GM12891 (cell line): Measurements from ENCODE around the gene HOXC5.

Experiments used
- DNase-seq: peaks from one replicate; pipeline ENCODE4 v3.0.0; 2011; ENCODE audit warnings: low spot score; ENCODE audit not compliant: insufficient read length
- FAIRE-seq: peaks from 2 replicates; lab custom pipeline; 2011; peaks lifted over from hg19 to GRCh38; lab: Jason Lieb, UNC
- PAX5 ChIP-seq: IDR thresholded peaks from 2 replicates; pipeline ENCODE4 v1.6.1; 2011; ENCODE audit warnings: low read length, moderate library complexity, mild to moderate bottlenecking; ENCODE audit not compliant: insufficient read depth, severe bottlenecking
- POLR2A ChIP-seq: IDR thresholded peaks from 2 replicates; pipeline ENCODE4 v1.6.1; 2011; ENCODE audit warnings: low read depth, low read length, control low read depth
- POLR2AphosphoS5 ChIP-seq: IDR thresholded peaks from 2 replicates; pipeline ENCODE4 v1.6.1; 2011; ENCODE audit warnings: low read depth, low read length, control low read depth
- POU2F2 ChIP-seq: IDR thresholded peaks from 2 replicates; pipeline ENCODE4 v1.6.1; 2011; ENCODE audit warnings: low read depth, mild to moderate bottlenecking, control low read depth, low read length, moderate library complexity
- SPI1 ChIP-seq: IDR thresholded peaks from 2 replicates; pipeline ENCODE4 v1.6.1; 2011; ENCODE audit warnings: low read depth, low read length, control low read depth
- TAF1 ChIP-seq: IDR thresholded peaks from 2 replicates; pipeline ENCODE4 v1.6.1; 2011; ENCODE audit warnings: low read depth, low read length, control low read depth

The HOXC5 gene

GRCh38 chr12:54015018-54015931 is 17.6 kb upstream of the HOXC5 start:
- no peak for FAIRE-seq
- TF ChIP-seq POLR2A (no peak), POLR2AphosphoS5 (no peak), POU2F2 (no peak), PAX5 (no peak), TAF1 (no peak), SPI1 (no peak)
- no peak for DNase-seq

DNA sequence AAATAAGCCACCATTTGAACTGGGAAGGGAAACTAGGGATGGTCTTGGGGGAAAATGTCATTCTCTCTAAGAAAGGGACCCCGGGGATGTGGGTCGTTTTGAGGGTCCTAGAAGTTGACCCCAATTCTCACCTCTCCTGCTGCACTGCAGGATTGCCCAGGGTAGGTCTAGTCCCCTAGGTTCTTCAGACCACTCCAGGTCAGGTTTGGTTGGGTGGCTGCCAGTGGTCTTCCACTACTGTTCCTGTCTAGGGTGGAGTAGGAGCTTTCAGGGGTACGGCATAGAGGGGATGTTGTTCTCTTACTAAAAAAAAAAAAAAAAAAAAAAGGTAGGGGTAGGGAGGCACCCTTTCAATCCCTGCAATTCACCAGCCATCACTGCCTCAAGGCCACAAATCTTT is 16.8 kb upstream of the HOXC5 start:
- TF ChIP-seq SPI1, result no peak
- no peak for TF ChIP-seq POLR2A
- TF ChIP-seq TAF1, result no peak
- no peak for TF ChIP-seq PAX5
- no peak for TF ChIP-seq POU2F2
- TF ChIP-seq POLR2AphosphoS5, result no peak
- no peak for FAIRE-seq
- no peak for DNase-seq

- TF ChIP-seq POLR2A (no peak), SPI1 (no peak), PAX5 (no peak), TAF1 (no peak), POU2F2 (no peak), POLR2AphosphoS5 (no peak)
- FAIRE-seq (no peak), DNase-seq (no peak)
Observed at GRCh38 chr12:54016478-54016964, 16.3 kb upstream of the HOXC5 start.

DNA sequence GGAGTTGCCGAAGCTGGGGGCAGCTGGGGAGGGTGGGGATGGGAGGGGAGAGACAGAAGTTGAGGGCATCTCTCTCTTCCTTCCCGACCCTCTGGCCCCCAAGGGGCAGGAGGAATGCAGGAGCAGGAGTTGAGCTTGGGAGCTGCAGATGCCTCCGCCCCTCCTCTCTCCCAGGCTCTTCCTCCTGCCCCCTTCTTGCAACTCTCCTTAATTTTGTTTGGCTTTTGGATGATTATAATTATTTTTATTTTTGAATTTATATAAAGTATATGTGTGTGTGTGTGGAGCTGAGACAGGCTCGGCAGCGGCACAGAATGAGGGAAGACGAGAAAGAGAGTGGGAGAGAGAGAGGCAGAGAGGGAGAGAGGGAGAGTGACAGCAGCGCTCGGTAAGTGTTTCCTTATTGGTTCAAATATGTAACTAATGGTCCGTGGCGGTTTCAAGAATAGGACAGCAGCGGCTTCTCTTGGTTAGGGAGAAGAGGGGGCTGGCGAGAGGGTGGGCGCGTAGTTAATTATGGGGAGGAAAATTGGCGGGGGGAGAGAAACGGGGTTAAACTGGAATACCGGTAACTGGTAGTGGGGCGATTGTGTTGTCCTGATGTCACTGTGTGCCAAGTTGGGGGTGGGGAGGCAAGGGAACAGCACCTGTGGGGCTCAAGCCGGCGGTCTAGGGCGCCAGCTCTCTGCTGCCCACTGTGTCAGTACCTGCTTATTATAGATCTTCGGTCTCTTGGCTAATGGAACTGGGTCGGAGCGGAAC is 15.6 kb upstream of the HOXC5 start:
- DNase-seq (no peak), FAIRE-seq (peak; percentile 31)
- no peak for TF ChIP-seq TAF1
- TF ChIP-seq POLR2AphosphoS5, result no peak
- no peak for TF ChIP-seq SPI1
- no peak for TF ChIP-seq PAX5
- TF ChIP-seq POLR2A, result no peak
- no peak for TF ChIP-seq POU2F2

- DNase-seq (peak; percentile 95), FAIRE-seq (peak; percentile 81)
- TF ChIP-seq POU2F2, result no peak
- TF ChIP-seq TAF1, result peak; percentile 38; the same call in 1 of the 2 replicates
- TF ChIP-seq PAX5, result peak; percentile 92
- TF ChIP-seq POLR2A, result 0 out of 2 replicates have a peak, but pooled peaks have one; percentile 28
Observed at GRCh38 chr12:54017878-54018467, 14.9 kb upstream of the HOXC5 start.

- no peak for FAIRE-seq
- no peak for DNase-seq
- no peak for TF ChIP-seq POLR2AphosphoS5
- TF ChIP-seq POLR2A, result no peak
- no peak for TF ChIP-seq PAX5
- TF ChIP-seq POU2F2, result no peak
- no peak for TF ChIP-seq TAF1
- TF ChIP-seq SPI1, result no peak
Observed at GRCh38 chr12:54018468-54018984, 14.3 kb upstream of the HOXC5 start.

DNA sequence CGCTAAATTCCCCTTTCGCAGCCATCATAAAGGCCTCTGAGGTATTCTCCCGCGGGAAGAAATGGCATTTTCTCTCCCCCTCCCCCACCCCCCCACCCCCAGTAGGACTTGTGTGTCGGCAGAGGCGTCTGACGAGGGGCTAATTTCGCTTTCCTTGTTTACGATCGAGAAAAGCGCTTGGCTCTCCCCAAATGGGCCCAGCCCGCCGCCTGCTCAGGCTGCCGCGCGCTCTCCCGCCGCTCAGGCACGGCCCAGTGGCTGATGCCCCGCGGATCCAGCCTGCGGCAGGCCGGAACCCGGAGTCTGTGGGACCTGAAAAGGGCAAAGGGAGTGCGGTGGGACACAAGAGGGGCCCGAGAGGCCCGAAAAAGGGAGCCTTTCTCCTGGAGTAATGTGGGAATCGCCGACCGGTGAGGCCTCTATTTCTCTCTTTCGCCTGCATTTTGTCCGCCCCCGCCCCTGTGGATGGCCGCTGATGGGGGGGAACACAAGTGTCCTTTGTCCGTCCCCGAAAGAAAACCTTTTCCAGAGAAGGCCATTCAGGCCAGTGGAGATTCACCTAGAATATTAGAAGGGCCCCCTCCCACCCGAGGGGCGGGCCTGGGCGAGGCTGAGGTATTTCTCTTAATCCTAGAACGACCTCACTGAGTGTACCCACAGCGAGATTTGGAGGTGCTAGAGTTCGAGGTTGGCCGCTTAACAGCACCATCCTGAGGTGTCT is 13.6 kb upstream of the HOXC5 start:
- DNase-seq, result no peak
- TF ChIP-seq POLR2AphosphoS5, result no peak
- TF ChIP-seq SPI1, result no peak
- no peak for TF ChIP-seq PAX5
- TF ChIP-seq TAF1, result no peak
- TF ChIP-seq POLR2A, result no peak
- no peak for TF ChIP-seq POU2F2
- no peak for FAIRE-seq

GRCh38 chr12:54019924-54020590 is 12.8 kb upstream of the HOXC5 start:
- DNase-seq (no peak), FAIRE-seq (no peak)
- no peak for TF ChIP-seq POLR2A
- TF ChIP-seq POLR2AphosphoS5, result no peak
- TF ChIP-seq POU2F2, result no peak
- TF ChIP-seq PAX5, result no peak
- TF ChIP-seq SPI1, result no peak
- TF ChIP-seq TAF1, result no peak
